Measurements from ENCODE around the gene STAG1. TPM values are rescaled to one million over a fixed set of nuclear protein-coding genes. Genes with fewer than 3 reads are reported as not detected.
A peak's percentile ranks its signal among the peaks of the same experiment; 100 is the strongest.

The STAG1 gene
- polyA plus RNA-seq, 2 of the 4 experiments (the other 2 are of a cell fraction) = 12.8 to 19.2 TPM

DNA sequence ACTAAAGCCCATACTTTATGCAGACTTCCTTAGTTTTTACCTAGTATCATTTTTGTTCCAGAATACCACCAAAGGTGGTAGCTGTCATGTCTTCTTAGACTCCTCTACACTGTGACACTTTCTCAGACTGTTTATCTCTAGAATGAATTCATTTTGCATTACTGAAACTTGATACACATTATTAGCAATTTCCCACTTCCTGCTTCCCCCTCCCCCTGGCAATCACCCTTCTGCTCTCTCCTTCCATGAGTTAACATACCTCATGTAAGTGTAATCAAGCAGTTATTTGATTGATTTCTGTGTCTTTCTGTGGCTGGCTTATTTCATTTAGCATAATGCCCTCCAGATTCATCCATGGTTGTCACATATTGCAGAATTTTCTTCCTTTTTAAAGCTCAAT lies 204.9 kb downstream of the STAG1 start:
- no peak for ATAC-seq
- ChIA-PET CTCF (interaction anchor here (0.6 to 1.1 kb wide), 3 partner anchors 11 to 467 kb away, joined by 3 to 5 read pairs (median 4); partner anchors contain the start of gene STAG1), POLR2A (no interaction called here)
- no peaks in the 10 kb centered on the region for H3K9me3 ChIP-seq
- TF ChIP-seq TP53 (CRISPR knock-in tag; IDR thresholded peaks at IDR 0.05) (no peak), TFCP2L1 (CRISPR knock-in tag; IDR thresholded peaks at IDR 0.05) (no peak), ZFP36 (IDR thresholded peaks at IDR 0.05; ENCODE audit: borderline replicate concordance, partially characterized antibody) (no peak), FOSB (CRISPR knock-in tag; IDR thresholded peaks at IDR 0.05) (no peak), KDM1A (IDR thresholded peaks at IDR 0.05; ENCODE audit: low read depth) (no peak), CBX8 (IDR thresholded peaks at IDR 0.05) (no peak), RARB (CRISPR knock-in tag; IDR thresholded peaks at IDR 0.05) (no peak), ESRRA (IDR thresholded peaks at IDR 0.05; ENCODE audit: borderline replicate concordance, low read length) (no peak)
- TF ChIP-seq, protein P1, sequence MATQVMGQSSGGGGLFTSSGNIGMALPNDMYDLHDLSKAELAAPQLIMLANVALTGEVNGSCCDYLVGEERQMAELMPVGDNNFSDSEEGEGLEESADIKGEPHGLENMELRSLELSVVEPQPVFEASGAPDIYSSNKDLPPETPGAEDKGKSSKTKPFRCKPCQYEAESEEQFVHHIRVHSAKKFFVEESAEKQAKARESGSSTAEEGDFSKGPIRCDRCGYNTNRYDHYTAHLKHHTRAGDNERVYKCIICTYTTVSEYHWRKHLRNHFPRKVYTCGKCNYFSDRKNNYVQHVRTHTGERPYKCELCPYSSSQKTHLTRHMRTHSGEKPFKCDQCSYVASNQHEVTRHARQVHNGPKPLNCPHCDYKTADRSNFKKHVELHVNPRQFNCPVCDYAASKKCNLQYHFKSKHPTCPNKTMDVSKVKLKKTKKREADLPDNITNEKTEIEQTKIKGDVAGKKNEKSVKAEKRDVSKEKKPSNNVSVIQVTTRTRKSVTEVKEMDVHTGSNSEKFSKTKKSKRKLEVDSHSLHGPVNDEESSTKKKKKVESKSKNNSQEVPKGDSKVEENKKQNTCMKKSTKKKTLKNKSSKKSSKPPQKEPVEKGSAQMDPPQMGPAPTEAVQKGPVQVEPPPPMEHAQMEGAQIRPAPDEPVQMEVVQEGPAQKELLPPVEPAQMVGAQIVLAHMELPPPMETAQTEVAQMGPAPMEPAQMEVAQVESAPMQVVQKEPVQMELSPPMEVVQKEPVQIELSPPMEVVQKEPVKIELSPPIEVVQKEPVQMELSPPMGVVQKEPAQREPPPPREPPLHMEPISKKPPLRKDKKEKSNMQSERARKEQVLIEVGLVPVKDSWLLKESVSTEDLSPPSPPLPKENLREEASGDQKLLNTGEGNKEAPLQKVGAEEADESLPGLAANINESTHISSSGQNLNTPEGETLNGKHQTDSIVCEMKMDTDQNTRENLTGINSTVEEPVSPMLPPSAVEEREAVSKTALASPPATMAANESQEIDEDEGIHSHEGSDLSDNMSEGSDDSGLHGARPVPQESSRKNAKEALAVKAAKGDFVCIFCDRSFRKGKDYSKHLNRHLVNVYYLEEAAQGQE (IDR thresholded peaks at IDR 0.05) = no peak
- TF ChIP-seq, protein P2, sequence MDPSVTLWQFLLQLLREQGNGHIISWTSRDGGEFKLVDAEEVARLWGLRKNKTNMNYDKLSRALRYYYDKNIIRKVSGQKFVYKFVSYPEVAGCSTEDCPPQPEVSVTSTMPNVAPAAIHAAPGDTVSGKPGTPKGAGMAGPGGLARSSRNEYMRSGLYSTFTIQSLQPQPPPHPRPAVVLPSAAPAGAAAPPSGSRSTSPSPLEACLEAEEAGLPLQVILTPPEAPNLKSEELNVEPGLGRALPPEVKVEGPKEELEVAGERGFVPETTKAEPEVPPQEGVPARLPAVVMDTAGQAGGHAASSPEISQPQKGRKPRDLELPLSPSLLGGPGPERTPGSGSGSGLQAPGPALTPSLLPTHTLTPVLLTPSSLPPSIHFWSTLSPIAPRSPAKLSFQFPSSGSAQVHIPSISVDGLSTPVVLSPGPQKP (IDR thresholded peaks at IDR 0.05; ENCODE audit: low read depth, low read length) = no peak
- no peaks in the 10 kb centered on the region for H3K4me1 ChIP-seq
- DNase-seq (ENCODE audit: low read depth in 1 of 2, low spot score in 1 of 2) = no peak
- H3K4me3 ChIP-seq = no peak overlapping the region
- no peak for FAIRE-seq
- H3K27ac ChIP-seq = no peak overlapping the region
- no peak overlapping the region for H3K4me2 ChIP-seq

DNA sequence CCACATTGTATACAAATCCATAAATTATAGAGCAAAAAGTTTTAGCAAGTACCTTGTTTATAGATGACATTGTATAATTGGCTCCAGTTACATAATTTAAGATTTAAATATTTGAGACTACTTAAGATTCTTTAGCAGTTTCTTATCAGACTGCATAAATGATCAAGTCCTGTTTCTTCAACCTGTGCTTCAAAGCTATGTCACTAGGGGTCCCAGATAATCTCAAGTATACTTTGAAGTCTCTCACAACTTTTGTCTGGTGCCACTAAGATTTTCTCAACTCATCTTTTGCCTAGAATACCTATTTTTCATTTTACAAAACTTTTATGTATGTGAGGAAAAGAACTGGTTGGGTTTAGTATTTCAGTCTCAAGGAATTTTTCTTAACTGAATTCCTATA lies 205.5 kb downstream of the STAG1 start:
- TF ChIP-seq, protein P3, sequence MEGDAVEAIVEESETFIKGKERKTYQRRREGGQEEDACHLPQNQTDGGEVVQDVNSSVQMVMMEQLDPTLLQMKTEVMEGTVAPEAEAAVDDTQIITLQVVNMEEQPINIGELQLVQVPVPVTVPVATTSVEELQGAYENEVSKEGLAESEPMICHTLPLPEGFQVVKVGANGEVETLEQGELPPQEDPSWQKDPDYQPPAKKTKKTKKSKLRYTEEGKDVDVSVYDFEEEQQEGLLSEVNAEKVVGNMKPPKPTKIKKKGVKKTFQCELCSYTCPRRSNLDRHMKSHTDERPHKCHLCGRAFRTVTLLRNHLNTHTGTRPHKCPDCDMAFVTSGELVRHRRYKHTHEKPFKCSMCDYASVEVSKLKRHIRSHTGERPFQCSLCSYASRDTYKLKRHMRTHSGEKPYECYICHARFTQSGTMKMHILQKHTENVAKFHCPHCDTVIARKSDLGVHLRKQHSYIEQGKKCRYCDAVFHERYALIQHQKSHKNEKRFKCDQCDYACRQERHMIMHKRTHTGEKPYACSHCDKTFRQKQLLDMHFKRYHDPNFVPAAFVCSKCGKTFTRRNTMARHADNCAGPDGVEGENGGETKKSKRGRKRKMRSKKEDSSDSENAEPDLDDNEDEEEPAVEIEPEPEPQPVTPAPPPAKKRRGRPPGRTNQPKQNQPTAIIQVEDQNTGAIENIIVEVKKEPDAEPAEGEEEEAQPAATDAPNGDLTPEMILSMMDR (IDR thresholded peaks at IDR 0.05) = no peak
- no peak for TF ChIP-seq FOSB (CRISPR knock-in tag; IDR thresholded peaks at IDR 0.05)
- TF ChIP-seq HEYL (CRISPR knock-in tag; IDR thresholded peaks at IDR 0.05) = no peak
- TF ChIP-seq, protein P1 (IDR thresholded peaks at IDR 0.05) = no peak
- TF ChIP-seq HOXB5 (CRISPR knock-in tag; IDR thresholded peaks at IDR 0.05) = no peak
- TF ChIP-seq, protein P4, sequence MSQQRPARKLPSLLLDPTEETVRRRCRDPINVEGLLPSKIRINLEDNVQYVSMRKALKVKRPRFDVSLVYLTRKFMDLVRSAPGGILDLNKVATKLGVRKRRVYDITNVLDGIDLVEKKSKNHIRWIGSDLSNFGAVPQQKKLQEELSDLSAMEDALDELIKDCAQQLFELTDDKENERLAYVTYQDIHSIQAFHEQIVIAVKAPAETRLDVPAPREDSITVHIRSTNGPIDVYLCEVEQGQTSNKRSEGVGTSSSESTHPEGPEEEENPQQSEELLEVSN (IDR thresholded peaks at IDR 0.05; ENCODE audit: borderline replicate concordance, low read depth) = no peak
- TF ChIP-seq, protein P5, sequence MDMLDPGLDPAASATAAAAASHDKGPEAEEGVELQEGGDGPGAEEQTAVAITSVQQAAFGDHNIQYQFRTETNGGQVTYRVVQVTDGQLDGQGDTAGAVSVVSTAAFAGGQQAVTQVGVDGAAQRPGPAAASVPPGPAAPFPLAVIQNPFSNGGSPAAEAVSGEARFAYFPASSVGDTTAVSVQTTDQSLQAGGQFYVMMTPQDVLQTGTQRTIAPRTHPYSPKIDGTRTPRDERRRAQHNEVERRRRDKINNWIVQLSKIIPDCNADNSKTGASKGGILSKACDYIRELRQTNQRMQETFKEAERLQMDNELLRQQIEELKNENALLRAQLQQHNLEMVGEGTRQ (IDR thresholded peaks at IDR 0.05) = no peak
- TF ChIP-seq RCOR1 (IDR thresholded peaks at IDR 0.05; ENCODE audit: low read depth, low read length) = no peak
- no peak for TF ChIP-seq TP53 (CRISPR knock-in tag; IDR thresholded peaks at IDR 0.05)
- TF ChIP-seq NFE2L2 (conservative IDR thresholded peaks at IDR 0.05; ENCODE audit: low read length) = no peak
- TF ChIP-seq, protein P6, sequence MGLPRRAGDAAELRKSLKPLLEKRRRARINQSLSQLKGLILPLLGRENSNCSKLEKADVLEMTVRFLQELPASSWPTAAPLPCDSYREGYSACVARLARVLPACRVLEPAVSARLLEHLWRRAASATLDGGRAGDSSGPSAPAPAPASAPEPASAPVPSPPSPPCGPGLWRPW (IDR thresholded peaks at IDR 0.05) = no peak
- no peak for TF ChIP-seq EP300 (IDR thresholded peaks at IDR 0.05)
- TF ChIP-seq, protein P2 (IDR thresholded peaks at IDR 0.05; ENCODE audit: low read depth, low read length) = no peak
- peak in 1 of 2 experiments; percentile 16 for DNase-seq (ENCODE audit: low read depth in 1 of 2, low spot score in 1 of 2)
- no peak overlapping the region for H3K4me3 ChIP-seq
- CTCF ChIA-PET = interaction anchor here (1.3 kb wide), 1 partner anchor 205 kb away, joined by 5 read pairs; the partner anchor contains the start of gene STAG1
- POLR2A ChIA-PET = no interaction called here
- no peak overlapping the region for H3K4me2 ChIP-seq
- H3K9me3 ChIP-seq = no peaks in the 10 kb centered on the region
- H3K4me1 ChIP-seq = no peaks in the 10 kb centered on the region
- FAIRE-seq = no peak
- no peak overlapping the region for H3K27ac ChIP-seq
- ATAC-seq = no peak
